ENCODE results near the gene GPR31.

Gene GPR31

DNA sequence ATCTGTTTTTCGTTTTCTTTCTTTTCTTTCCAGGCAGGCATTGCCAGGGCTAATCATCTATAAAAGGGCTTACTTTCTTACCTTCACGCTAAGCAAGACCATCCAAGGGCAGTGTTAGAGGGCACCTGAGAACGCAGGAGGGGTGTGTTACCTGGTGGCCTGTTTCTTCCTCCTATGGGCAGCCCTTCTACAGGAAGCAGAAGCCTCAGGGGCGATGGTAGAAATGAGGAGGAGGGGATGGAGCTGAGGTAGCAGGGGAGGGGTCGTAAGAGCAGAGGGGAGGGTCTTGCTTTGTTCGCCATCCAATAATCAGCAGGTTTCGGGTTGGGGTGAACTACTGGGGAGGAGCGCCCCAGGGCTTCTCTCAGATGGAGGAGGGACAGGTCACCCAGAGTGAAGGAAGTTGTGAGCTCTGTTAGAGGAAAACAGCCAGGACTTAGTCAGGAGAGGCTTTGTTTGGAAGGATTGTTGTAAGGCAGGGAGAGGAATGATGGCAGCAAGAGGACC lies 36.4 kb downstream of the GPR31 start:
- no peak for DNase-seq (ENCODE audit: low read depth)
- no peak for TF ChIP-seq CTCF (IDR thresholded peaks at IDR 0.05; ENCODE audit: low read depth, low read length, missing control alignments)
- peak overlapping the region; percentile 21 for H3K4me3 ChIP-seq (ENCODE audit: low read depth, low read length)

GRCh38 chr6:167120583-167120903 lies 37.2 kb downstream of the GPR31 start:
- no peak for DNase-seq (ENCODE audit: low read depth)
- no peak overlapping the region for H3K4me3 ChIP-seq (ENCODE audit: low read depth, low read length)
- no peak for TF ChIP-seq CTCF (IDR thresholded peaks at IDR 0.05; ENCODE audit: low read depth, low read length, missing control alignments)

- peak; percentile 72 for TF ChIP-seq CTCF (IDR thresholded peaks at IDR 0.05; ENCODE audit: low read depth, low read length, missing control alignments)
- DNase-seq (ENCODE audit: low read depth) = no peak
- H3K4me3 ChIP-seq (ENCODE audit: low read depth, low read length) = no peak overlapping the region
These were observed 37.9 kb downstream of the GPR31 start for GRCh38 chr6:167119670-167120582.

DNA sequence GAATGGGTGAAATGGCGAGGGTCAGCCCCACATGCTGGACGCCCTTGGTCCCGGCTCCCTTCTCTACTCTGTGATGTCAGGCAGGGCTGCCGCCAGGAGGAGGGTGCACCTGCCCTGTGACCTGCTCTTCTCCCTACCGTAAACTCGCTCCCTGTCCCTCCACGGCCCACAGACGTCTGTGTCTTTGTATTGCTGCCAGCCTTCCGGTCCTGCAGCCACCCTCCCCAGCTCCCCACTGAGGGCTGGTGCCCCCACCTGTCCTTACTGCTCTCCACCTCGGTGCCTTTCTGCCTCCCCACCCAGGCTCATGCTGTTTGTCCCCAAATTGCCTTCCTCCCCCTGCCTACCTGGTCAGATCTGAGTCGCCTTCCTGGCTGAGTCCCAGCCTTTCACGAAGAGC lies 38.9 kb downstream of the GPR31 start:
- no peak overlapping the region for H3K4me3 ChIP-seq (ENCODE audit: low read depth, low read length)
- no peak for TF ChIP-seq CTCF (IDR thresholded peaks at IDR 0.05; ENCODE audit: low read depth, low read length, missing control alignments)

GRCh38 chr6:167118006-167118405 lies 39.8 kb downstream of the GPR31 start:
- TF ChIP-seq CTCF (IDR thresholded peaks at IDR 0.05; ENCODE audit: low read depth, low read length, missing control alignments) = no peak
- no peak for DNase-seq (ENCODE audit: low read depth)

More for the DNA sequence above, 38.9 kb downstream of the GPR31 start:
- DNase-seq (ENCODE audit: low read depth) = no peak

DNA sequence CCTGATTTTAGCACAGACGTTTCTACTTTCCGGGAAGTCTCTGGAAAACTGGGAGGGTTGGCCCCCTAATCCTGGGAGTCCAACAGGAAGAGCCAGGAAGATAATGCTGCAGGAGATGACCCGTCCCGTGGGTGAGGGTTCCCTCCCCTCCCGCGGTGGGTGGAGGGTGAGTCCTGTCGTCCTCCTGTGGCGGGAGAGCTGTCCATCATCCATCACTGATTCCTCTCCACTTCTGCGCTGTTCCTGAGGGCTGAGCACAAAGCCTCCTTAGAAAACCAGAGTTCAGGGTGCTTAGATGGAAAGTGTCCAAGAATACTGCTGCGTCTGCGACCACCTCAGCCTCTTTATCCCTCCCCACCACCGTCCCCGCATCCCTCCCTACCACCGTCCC lies 40.9 kb downstream of the GPR31 start:
- no peak for TF ChIP-seq CTCF (IDR thresholded peaks at IDR 0.05; ENCODE audit: low read depth, low read length, missing control alignments)
- DNase-seq (ENCODE audit: low read depth) = no peak
- no peak overlapping the region for H3K4me3 ChIP-seq (ENCODE audit: low read depth, low read length)

More at GRCh38 chr6:167118006-167118405, 39.8 kb downstream of the GPR31 start:
- no peak overlapping the region for H3K4me3 ChIP-seq (ENCODE audit: low read depth, low read length)

Measured in GM12864 (cell line).